MM.1S (cell line): Measurements from ENCODE around the gene CCT7.

Source experiments
- EZH2 ChIP-seq: fragments of 300-600 bp; sonication (generic); optimal IDR thresholded peaks from 2 replicates; pipeline ENCODE3; 2017; ENCODE audit warnings: low read depth, mild to moderate bottlenecking, antibody characterized with exemption, low read length, mixed read lengths
- EZH2phosphoT487 ChIP-seq: fragments of 300-600 bp; sonication (generic); IDR thresholded peaks from 2 replicates; pipeline ENCODE4 v1.6.1; 2018; ENCODE audit warnings: antibody characterized with exemption, low read length
- TF ChIP-seq, protein P1 (sequence below): fragments of 300-600 bp; sonication (generic); IDR thresholded peaks from 2 replicates; pipeline ENCODE4 v1.5.1; 2016; ENCODE audit warnings: antibody characterized with exemption, low read length, mixed read lengths

DNA sequence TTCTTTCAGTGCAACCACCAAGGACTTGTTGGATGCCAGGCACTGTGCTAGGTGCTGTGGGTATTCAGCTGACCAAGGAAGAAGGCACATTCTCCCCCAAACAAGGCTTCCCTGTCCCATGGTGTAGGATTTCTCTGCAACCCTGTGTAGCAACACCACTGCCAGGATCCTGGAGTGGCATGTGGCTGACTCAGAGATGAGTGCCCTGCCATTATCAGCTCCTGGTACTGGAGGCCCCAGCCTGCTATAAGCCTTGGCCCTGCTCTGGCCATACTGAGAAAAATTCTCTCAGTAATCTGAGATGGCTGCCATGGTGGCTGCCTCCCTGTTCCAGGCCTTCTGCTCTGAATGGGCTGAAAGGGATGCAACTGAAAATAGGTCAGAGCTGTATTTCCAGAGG lies 15.8 kb upstream of the CCT7 start:
- TF ChIP-seq EZH2phosphoT487 (no peak), EZH2 (no peak)
- TF ChIP-seq, protein P1, sequence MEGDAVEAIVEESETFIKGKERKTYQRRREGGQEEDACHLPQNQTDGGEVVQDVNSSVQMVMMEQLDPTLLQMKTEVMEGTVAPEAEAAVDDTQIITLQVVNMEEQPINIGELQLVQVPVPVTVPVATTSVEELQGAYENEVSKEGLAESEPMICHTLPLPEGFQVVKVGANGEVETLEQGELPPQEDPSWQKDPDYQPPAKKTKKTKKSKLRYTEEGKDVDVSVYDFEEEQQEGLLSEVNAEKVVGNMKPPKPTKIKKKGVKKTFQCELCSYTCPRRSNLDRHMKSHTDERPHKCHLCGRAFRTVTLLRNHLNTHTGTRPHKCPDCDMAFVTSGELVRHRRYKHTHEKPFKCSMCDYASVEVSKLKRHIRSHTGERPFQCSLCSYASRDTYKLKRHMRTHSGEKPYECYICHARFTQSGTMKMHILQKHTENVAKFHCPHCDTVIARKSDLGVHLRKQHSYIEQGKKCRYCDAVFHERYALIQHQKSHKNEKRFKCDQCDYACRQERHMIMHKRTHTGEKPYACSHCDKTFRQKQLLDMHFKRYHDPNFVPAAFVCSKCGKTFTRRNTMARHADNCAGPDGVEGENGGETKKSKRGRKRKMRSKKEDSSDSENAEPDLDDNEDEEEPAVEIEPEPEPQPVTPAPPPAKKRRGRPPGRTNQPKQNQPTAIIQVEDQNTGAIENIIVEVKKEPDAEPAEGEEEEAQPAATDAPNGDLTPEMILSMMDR = no peak
